ENCODE results near the gene DDIT4L.

GRCh38 chr4:100169491-100170485 lies 20.5 kb downstream of the DDIT4L start:
- TF ChIP-seq POLR2AphosphoS5 (IDR thresholded peaks at IDR 0.05; ENCODE audit: low read depth, low read length) (no peak), TBP (IDR thresholded peaks at IDR 0.05; ENCODE audit: low read depth, low read length) (no peak), CTCF (IDR thresholded peaks at IDR 0.05; ENCODE audit: control extremely low read depth in 1 of 3, insufficient read depth in 1 of 3, low read depth in 1 of 3, low read length in 3 of 3) (no peak), POLR2A (IDR thresholded peaks at IDR 0.05; ENCODE audit: control extremely low read depth in 1 of 2, low read depth in 2 of 2, low read length in 2 of 2) (no peak), EP300 (IDR thresholded peaks at IDR 0.05; ENCODE audit: borderline replicate concordance in 1 of 2, low read depth in 2 of 2, low read length in 2 of 2) (no peak), CEBPB (IDR thresholded peaks at IDR 0.05; ENCODE audit: low read depth, low read length) (no peak)
